Activated naive CD4-positive, alpha-beta T cell treated with anti-CD3 and anti-CD28 coated beads, Interleukin-2, amount 50 U/mL, for 16 hours (primary cell): ENCODE results near the gene SMIM43.

Experiments
- DNase-seq: peaks from one replicate; pipeline ENCODE4 v3.0.0-alpha.2; 2020

The SMIM43 gene

DNA sequence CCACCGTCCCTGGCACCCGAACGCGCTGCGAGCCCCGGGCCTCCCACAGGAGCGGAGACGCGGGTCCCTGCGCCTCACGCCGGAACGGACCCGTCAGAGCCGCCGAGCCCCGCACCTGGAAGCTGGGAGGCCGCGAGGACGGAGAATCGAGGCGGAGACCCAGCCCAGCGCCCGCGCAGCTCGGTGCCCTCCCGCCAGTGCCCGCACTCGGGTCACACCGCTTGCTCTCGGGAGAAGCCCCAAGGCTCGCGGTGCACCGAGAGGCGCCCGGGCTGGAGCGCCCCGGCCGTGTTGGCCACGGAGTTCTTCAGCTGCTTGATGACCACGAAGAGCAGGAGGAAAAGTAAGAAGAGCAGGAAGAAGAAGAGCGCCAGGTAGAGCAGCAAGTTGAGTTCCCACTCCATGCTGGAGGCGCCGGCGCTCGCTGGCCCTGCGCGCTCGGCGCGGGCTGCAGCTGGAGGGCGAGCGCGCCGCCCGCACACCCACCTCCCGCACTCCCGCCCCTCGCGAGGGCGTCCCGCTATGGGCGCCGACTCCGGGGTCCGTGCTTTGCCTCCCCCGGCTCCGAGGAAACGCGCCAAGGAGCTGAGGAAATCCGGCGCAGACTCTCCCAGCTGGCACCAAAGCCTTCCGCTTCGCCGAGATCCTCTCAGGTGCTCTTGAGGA lies at the start of gene SMIM43:
Gene SMIM43 (minus strand): TSS at position 463 of the 666 bp plus-strand sequence. CDS start 59 bp downstream, at position 404.
- peak; percentile 12 for DNase-seq

- DNase-seq = no peak
These were observed 49.8 kb upstream of the SMIM43 start for GRCh38 chr4:121814756-121815155.

DNA sequence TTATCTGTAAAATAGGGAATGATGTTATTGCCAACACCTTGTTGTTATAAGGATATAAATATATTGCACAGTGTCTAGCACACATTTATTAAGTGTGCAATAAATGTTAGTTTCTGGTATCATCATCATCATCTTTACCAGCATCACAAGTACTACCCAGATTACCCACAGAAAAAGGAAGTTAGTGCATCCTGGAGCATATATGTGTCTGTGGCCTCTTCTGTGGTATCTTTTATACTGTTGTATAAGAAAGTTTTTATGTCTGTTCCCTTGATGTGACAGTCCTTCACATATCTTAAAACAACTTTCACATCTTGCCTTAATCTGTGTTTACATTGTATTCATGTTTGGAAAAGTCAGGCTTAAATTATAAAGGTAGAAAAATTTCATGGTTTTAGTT lies 46.2 kb upstream of the SMIM43 start:
- no peak for DNase-seq

GRCh38 chr4:121806411-121806810 lies 41.4 kb upstream of the SMIM43 start:
- DNase-seq = no peak

DNA sequence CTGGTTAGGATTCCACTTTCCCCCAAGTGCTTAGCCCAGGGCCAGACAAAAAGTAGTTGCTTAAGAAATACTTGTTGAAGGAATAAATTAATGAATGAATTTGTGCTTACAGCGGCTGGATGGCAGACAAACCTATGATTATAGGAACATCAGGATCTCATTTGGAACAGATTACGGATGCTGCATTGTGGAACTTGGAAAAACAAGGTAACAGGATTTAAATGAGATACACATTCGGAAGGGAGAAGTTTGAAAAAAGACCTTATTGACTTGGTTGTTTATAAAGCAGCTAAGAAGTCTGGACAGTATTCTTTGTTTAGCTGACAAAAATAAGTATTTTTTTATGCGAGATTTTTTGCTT lies 36.7 kb upstream of the SMIM43 start:
- DNase-seq = no peak

DNA sequence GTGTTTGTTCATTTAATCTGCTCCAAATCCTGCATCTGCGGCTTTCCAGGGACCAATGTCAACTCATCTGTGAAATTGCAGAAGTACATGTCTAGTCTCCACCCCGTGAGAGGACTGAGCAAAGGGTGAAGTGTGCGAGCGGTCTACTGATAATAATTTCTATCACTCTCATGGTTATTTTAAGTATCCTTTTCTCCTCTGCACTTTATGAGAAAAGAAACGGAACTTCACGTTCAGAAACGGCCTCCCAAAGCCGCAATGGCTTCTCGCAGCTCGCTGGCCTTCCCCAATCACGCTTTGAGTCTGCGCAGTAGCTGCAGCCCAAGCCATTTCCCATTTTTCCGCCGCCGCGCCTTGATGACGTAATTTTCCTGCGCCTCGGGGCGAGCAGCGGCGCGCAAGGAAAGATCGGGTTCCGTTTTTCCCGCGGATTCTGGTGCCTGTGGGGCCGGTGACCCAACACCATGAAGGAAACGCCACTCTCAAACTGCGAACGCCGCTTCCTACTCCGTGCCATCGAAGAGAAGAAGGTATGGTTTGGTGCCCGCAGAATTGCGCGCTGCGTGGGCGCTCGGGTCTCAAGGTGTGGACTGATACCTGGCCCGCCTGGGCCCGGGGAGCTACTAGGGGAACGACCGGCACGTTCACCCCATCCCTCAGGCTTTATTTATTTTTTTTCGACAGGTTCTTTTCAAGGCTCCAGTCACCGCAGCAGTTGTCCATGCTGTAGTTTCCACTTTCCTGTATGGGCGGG lies 36.2 kb upstream of the SMIM43 start, which contains the start of gene EXOSC9:
Gene EXOSC9 (plus strand): TSS at position 363 of the 754 bp plus-strand sequence. CDS start 102 bp downstream, at position 465.
- DNase-seq = peak; percentile 92

DNA sequence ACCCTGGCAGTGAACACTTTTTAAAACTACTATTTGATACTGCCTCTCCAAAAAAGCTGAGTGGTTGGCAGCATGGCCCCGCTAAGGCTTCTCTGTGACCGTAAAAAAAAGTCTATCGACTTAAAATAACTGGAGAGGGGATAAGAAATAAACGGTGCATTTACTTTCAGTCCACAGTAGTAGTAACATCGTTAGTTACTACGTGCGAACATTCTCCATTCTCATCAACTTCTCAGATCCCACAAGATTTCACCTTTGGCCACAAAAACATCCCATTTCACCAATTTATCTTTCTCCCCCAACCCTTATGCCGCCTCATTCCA lies 35.6 kb upstream of the SMIM43 start:
- DNase-seq = no peak

DNA sequence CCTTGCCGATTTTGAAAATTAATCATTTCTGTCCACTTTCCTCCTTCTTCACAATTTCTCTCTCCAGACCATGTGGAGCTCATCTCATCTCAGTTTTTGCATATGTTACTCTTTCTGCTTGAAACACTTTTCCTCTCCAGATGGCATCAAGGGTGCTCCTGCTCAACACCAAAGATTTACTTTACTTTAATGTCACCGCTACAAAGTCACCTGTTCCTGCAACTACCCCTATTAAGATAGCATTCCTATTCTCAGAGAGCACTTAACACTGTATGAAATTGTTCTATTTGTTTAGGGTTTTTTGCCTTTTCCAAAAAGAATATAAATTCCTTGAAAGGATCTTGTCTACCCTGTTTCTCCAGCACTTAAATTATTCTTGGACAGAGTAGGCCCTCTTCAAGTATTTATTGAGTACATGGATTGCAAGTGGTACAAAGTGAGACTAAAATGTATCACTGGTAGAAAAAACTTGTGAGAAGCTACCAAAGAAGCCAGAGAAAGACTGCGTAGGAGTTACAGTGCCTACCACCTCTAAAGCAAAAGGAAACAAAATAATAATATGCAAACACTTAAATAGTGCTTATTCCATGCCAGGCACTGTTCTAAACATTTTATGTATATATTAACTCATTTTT lies 35.0 kb upstream of the SMIM43 start:
- no peak for DNase-seq

DNA sequence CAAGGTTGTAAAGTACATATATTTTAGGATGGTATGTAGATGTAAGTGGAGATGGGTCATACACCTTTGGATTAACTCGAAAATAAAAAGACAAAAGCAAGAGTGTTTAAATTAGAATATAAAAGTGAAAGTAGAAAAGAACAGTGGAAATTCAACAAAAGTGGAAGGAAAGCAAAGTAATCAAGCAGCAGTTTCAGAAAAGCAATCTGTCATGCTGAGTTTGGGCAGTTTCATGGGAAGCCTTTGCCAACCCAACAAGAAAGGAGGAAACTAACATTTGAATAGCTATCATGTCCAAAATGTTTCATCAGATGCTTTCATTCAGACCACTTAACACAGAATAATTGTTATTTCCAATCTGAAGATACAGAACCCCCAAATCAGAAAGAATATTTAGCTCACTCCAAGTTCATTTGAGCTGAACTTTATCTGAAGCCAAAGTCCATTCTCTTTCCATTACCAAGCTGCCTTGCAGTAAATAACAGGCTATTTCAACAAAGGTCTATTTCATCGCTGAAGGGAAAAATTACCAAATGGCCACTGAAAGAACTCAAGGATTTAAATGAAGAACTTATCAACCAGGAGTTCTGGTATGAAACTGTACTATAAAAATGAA lies 34.4 kb upstream of the SMIM43 start:
- no peak for DNase-seq

- DNase-seq = no peak
These were observed 31.3 kb upstream of the SMIM43 start for GRCh38 chr4:121796283-121796682.

- DNase-seq = no peak
These were observed 29.7 kb upstream of the SMIM43 start for GRCh38 chr4:121794505-121795188.

DNA sequence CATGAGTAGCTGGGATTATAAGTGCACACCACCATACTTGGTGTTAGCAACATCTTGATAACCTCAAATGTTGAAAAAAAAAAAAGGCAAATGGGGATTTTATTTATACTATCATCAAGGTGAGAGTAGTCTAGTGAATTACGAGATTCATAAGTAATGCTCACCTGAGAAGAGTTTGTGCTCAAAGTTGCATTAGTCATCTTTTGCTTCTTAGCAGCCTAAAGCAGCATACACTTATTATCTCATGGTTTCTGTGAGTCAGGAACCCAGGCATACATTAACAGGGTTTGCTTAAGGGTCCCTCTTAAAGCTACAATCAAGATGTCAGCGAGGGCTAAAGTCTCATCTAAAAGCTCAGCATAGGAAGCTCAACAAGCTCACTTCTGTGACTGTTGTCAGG lies 28.0 kb upstream of the SMIM43 start:
- no peak for DNase-seq

DNA sequence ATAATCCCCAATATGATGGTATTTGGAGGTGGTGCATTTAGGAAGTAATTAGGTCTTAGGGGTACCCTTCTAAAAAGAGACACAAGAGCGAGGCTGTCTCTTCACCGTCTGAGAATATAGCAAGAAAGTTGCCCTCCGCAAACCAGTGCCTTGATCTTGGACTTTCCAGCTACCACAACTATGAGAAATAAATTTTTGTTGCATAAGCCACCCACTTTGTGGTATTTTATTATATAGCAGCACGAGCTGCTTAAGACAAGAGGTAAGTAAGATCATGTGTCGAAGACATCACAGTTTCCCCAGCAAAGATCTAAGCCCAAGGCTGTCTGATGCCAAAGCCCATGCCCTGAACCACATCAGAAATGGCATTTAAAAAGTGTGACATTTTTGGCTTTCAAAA lies 26.5 kb upstream of the SMIM43 start:
- no peak for DNase-seq

GRCh38 chr4:121790976-121791375 lies 26.0 kb upstream of the SMIM43 start:
- no peak for DNase-seq

GRCh38 chr4:121789960-121790829 lies 25.2 kb upstream of the SMIM43 start:
- DNase-seq = no peak

- DNase-seq = no peak
These were observed 24.5 kb upstream of the SMIM43 start for GRCh38 chr4:121789455-121789854.

- DNase-seq = no peak
These were observed 23.9 kb upstream of the SMIM43 start for GRCh38 chr4:121788896-121789295.

DNA sequence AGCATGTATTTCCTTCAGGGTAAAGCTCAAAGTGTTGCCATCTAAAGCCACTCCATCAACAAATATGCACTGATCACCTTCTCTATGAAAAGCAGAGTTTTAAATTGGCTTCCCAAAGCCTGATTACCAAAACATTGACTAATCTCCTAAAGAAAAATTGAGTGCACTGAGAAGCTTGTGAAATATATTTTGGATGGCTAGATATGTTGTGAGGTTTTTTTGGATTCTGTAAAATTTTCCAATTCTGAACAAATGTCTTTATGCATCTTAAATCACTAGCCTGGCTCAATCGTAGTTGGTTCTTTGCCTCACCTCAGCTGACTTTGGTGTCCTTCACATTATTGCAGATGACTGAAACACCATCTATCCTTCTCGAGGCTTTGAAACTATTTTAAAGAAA lies 21.3 kb upstream of the SMIM43 start:
- DNase-seq = no peak

DNA sequence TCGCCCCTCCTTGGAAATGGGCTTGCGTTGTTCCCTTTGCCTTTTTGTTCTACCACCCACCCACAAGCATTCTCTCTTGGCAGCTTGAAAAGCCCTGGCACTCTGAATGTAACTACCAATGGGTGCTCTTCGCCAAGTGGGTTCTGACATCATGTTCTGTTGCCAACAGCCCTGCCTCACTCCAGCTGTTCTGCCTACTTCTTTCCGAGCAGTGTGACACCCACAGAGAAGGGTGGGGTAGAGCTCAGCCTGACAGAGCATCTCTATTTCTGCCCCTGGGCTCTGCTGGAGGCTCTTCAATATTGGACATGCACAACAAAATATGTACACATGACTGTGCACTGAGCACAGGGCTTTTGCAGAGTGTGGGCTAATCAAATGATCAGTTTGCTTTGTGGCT lies 20.5 kb upstream of the SMIM43 start:
- no peak for DNase-seq

DNA sequence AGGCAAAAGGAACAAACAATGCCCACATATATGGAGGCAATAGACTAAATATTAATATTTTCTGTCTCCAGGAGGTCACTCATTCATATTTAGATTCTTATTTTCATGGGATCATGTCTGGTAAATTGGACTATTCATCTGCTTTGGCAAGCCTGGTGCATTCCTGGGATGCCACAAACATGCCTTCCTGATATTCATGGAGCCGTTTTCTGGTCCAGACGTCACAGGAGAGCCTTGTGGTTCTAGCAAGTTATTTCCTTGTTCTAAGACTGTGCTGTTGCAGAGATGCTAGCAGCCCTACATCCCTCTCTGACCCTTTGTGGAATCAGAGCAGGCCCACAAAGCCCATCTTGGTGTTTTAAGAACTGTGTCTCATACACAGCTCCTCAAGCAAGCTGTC lies 20.0 kb upstream of the SMIM43 start:
- no peak for DNase-seq

GRCh38 chr4:121784401-121784800 lies 19.4 kb upstream of the SMIM43 start:
- no peak for DNase-seq

DNA sequence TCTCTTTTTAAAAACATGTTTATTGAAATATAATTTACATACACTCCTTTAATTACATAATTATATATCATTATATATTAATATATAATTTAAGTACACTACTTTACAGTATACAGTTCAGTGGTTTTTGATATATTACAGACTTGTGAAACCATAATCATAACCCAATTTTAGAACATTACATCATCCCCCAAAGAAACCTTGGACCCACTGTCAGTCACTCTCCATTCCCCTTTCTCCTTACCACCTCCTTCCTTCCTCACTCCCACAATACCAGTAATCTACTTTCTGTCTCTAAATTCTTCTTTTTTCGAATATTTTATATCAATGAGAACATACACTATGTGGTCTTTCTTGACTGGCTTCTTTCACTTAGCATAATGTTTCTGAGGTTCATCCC lies 18.2 kb upstream of the SMIM43 start:
- DNase-seq = no peak
